Measurements from ENCODE around the gene C5orf22. TPM values are rescaled to one million over a fixed set of nuclear protein-coding genes. Genes with fewer than 3 reads are reported as not detected.
"Not testable (repeated sequence)": the region's sequence is repeated elsewhere in the genome, so short reads cannot be mapped to it uniquely, and the experiment has no call there.

The C5orf22 gene
- total and polyA plus RNA-seq, 10 of the 15 experiments (the other 5 are each of a cell fraction or from before 2014, with no cell fraction given): 10.5 to 35.5 (median 24.0) TPM

- H3K36me3 ChIP-seq (ENCODE audit: control insufficient read depth in 2 of 2, insufficient read depth in 2 of 2, low read length in 1 of 2): no peaks in the 10 kb centered on the region
- H3K27me3 ChIP-seq (replicated peaks in 1 of 2; ENCODE audit: control insufficient read depth in 2 of 2, insufficient read depth in 2 of 2, low read length in 1 of 2): no peaks in the 10 kb centered on the region
- H3K79me2 ChIP-seq (ENCODE audit: control insufficient read depth, insufficient read depth, low read length): no peaks in the 10 kb centered on the region
- no peaks in the 10 kb centered on the region for H4K20me1 ChIP-seq (ENCODE audit: control insufficient read depth, insufficient read depth)
- H3K9ac ChIP-seq (ENCODE audit: control insufficient read depth, insufficient read depth, low read length): no peak overlapping the region
- ChIA-PET RAD21 (ENCODE audit: unreplicated experiment) (no interaction called here), POLR2A (no interaction called here), CTCF (no interaction called here), SMC1A (ENCODE audit: uncharacterized antibody, unreplicated experiment) (no interaction called here)
- H3K9me3 ChIP-seq (replicated peaks; ENCODE audit: control insufficient read depth, insufficient read depth, low read length): no peaks in the 10 kb centered on the region; the same call in 2 of the 3 replicates
- FAIRE-seq (no peak), ATAC-seq (no peak), DNase-seq (ENCODE audit: low read depth, low spot score) (no peak)
- BruUV-seq (replicated peaks): no TSS peak
- intact Hi-C loops (cut with micrococcal nuclease; ENCODE audit: unreplicated experiment): no loop called here
- 61% methylated on average over 1 of the region's 1 CpG for WGBS (ENCODE audit: insufficient coverage, insufficient replicate concordance, low lambda C conversion rate, missing lambda C conversion rate)
- H3K4me1 ChIP-seq (ENCODE audit: control insufficient read depth, insufficient read depth, low read length): no peaks in the 10 kb centered on the region
- H2AFZ ChIP-seq (ENCODE audit: control insufficient read depth, low read depth, low read length): no peak overlapping the region
- no peak overlapping the region for H3K4me2 ChIP-seq (ENCODE audit: control insufficient read depth, insufficient read depth)
- TF ChIP-seq RAD51 (IDR thresholded peaks at IDR 0.05) (no peak), SPI1 (IDR thresholded peaks at IDR 0.05; ENCODE audit: borderline replicate concordance, insufficient read depth, low read depth, low read length) (no peak), FOXM1 (IDR thresholded peaks at IDR 0.05; ENCODE audit: low read depth, low read length) (no peak), HDAC6 (IDR thresholded peaks at IDR 0.05; ENCODE audit: unreplicated experiment) (no peak)
- H3K27ac ChIP-seq (ENCODE audit: control insufficient read depth, insufficient read depth): no peak overlapping the region
- H3K4me3 ChIP-seq: no peak overlapping the region
- in situ Hi-C loops (cut with MboI): no loop called here
These were observed 29.8 kb downstream of the C5orf22 start for GRCh38 chr5:31561946-31562345.

- H3K9me3 ChIP-seq (replicated peaks; ENCODE audit: control insufficient read depth, insufficient read depth, low read length): no peaks in the 10 kb centered on the region; the same call in 2 of the 3 replicates
- in situ Hi-C loops (cut with MboI) (no loop called here), intact Hi-C loops (cut with micrococcal nuclease; ENCODE audit: unreplicated experiment) (no loop called here)
- H3K79me2 ChIP-seq (ENCODE audit: control insufficient read depth, insufficient read depth, low read length): no peaks in the 10 kb centered on the region
- ChIA-PET SMC1A (ENCODE audit: uncharacterized antibody, unreplicated experiment) (no interaction called here), CTCF (interaction anchor here (0.6 kb wide), 1 partner anchor 95 kb away, joined by 3 read pairs; no protein-coding TSS in a partner anchor), RAD21 (ENCODE audit: unreplicated experiment) (no interaction called here), POLR2A (interaction anchor here (0.7 kb wide), 1 partner anchor 186 kb away, joined by 6 read pairs; no protein-coding TSS in a partner anchor)
- no peaks in the 10 kb centered on the region for H3K27me3 ChIP-seq (replicated peaks in 1 of 2; ENCODE audit: control insufficient read depth in 2 of 2, insufficient read depth in 2 of 2, low read length in 1 of 2)
- ATAC-seq: no peak
- no peak overlapping the region for H3K4me3 ChIP-seq
- no peaks in the 10 kb centered on the region for H3K4me1 ChIP-seq (ENCODE audit: control insufficient read depth, insufficient read depth, low read length)
- no peaks in the 10 kb centered on the region for H3K36me3 ChIP-seq (ENCODE audit: control insufficient read depth in 2 of 2, insufficient read depth in 2 of 2, low read length in 1 of 2)
- no peak for DNase-seq (ENCODE audit: low read depth, low spot score)
- no TSS peak for BruUV-seq (replicated peaks)
- no peak overlapping the region for H3K4me2 ChIP-seq (ENCODE audit: control insufficient read depth, insufficient read depth)
- 17% methylated on average over 4 of the region's 4 CpGs for WGBS (ENCODE audit: insufficient coverage, insufficient replicate concordance, low lambda C conversion rate, missing lambda C conversion rate)
- no peak for FAIRE-seq
- H4K20me1 ChIP-seq (ENCODE audit: control insufficient read depth, insufficient read depth): no peaks in the 10 kb centered on the region
- no peak overlapping the region for H3K27ac ChIP-seq (ENCODE audit: control insufficient read depth, insufficient read depth)
- TF ChIP-seq KAT2A (conservative IDR thresholded peaks at IDR 0.05; ENCODE audit: control insufficient read depth, low read depth, low read length) (no peak), ATF3 (IDR thresholded peaks at IDR 0.05; ENCODE audit: borderline replicate concordance, extremely low read depth, low read depth, low read length) (no peak), LARP7 (IDR thresholded peaks at IDR 0.05) (no peak)
- no peak overlapping the region for H3K9ac ChIP-seq (ENCODE audit: control insufficient read depth, insufficient read depth, low read length)
- H2AFZ ChIP-seq (ENCODE audit: control insufficient read depth, low read depth, low read length): no peak overlapping the region
These were observed 31.1 kb downstream of the C5orf22 start for GRCh38 chr5:31563216-31563615.

- H3K36me3 ChIP-seq (ENCODE audit: control insufficient read depth in 2 of 2, insufficient read depth in 2 of 2, low read length in 1 of 2); H3K4me1 ChIP-seq (ENCODE audit: control insufficient read depth, insufficient read depth, low read length); FAIRE-seq; H2AFZ ChIP-seq (ENCODE audit: control insufficient read depth, low read depth, low read length); H3K4me3 ChIP-seq; in situ Hi-C loops (cut with MboI); H3K79me2 ChIP-seq (ENCODE audit: control insufficient read depth, insufficient read depth, low read length); SMC1A ChIA-PET (ENCODE audit: uncharacterized antibody, unreplicated experiment); H3K9ac ChIP-seq (ENCODE audit: control insufficient read depth, insufficient read depth, low read length); DNase-seq (ENCODE audit: low read depth, low spot score); H4K20me1 ChIP-seq (ENCODE audit: control insufficient read depth, insufficient read depth); H3K4me2 ChIP-seq (ENCODE audit: control insufficient read depth, insufficient read depth); H3K9me3 ChIP-seq (replicated peaks; ENCODE audit: control insufficient read depth, insufficient read depth, low read length); CTCF ChIA-PET; POLR2A ChIA-PET; H3K27ac ChIP-seq (ENCODE audit: control insufficient read depth, insufficient read depth); RAD21 ChIA-PET (ENCODE audit: unreplicated experiment); intact Hi-C loops (cut with micrococcal nuclease; ENCODE audit: unreplicated experiment); ATAC-seq; H3K27me3 ChIP-seq (replicated peaks in 1 of 2; ENCODE audit: control insufficient read depth in 2 of 2, insufficient read depth in 2 of 2, low read length in 1 of 2); BruUV-seq (replicated peaks): not testable (repeated sequence)
- WGBS (ENCODE audit: insufficient coverage, insufficient replicate concordance, low lambda C conversion rate, missing lambda C conversion rate): 40% methylated on average over 3 of the region's 3 CpGs
These were observed 34.3 kb downstream of the C5orf22 start for GRCh38 chr5:31566362-31566761.
